DMS 273 (cell line): ENCODE data around the gene FAM120AOS.
A peak's percentile ranks its signal among the peaks of the same experiment; 100 is the strongest.
"Not testable (repeated sequence)": the region's sequence is repeated elsewhere in the genome, so short reads cannot be mapped to it uniquely, and the experiment has no call there.

Experiments used
- DNase-seq: peaks from one replicate; lab custom pipeline; 2025; ENCODE audit not compliant: unreplicated experiment; lab: John Stamatoyannopoulos, UW

Gene FAM120AOS

GRCh38 chr9:93440896-93441580, 12.3 kb downstream of the FAM120AOS start:
- DNase-seq = no peak

DNA sequence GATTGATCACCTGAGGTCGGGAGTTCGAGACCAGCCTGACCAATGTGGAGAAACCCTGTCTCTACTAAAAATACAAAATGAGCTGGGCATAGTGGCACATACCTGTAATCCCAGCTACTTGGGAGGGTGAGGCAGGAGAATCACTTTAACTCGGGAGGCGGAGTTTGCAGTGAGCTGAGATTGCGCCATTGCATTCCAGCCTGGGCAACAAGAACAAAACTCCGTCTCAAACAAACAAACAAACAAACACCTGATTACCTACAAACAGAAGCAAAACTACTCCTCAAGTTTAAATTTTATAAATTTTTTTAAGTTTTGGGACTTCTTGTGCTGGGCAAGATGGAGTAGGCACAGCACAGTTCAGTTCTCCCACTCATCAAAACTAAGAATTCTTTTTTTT, 14.1 kb downstream of the FAM120AOS start:
- not testable (repeated sequence) for DNase-seq

DNA sequence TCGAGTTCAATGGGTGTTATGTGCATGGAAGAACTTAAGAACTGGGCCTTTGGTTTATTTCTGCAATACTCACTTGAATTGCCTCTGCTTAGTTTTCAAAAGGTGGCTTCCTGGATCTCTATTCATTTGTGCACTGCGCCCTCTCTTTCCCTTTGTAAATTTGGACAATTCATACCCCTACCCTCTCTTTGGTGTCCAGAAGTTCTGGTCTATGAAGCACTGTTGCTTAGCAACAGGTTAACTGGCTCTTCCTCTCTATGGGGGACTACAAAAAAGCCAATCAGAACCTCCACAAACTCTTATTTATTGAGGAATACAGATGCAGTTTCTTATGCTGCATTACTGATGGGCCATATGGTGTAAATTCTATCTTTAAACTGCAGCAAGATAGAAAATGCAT, 15.4 kb downstream of the FAM120AOS start:
- peak; percentile 37 for DNase-seq

GRCh38 chr9:93436655-93437407, 16.6 kb downstream of the FAM120AOS start:
- DNase-seq = no peak

DNA sequence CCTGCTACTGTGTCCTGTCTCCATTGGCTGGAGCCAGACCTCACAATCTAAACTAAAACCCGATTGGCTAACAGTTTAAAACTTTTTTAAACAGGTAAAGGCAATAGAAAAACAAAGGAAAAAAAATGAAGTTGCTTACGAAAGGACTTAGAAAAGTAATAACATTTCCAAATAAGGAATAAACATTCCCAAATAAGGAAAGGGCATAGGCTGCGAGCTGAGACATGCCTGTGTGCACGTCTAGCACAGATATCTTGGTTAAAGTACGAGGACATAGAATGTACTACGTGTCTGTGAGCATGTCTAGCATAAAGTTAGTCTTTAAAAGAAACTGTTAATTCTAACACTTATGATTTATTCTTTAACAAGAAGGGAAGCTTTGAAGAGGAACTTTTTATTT, 17.2 kb downstream of the FAM120AOS start:
- DNase-seq = no peak

GRCh38 chr9:93435386-93435785, 18.0 kb downstream of the FAM120AOS start:
- no peak for DNase-seq

GRCh38 chr9:93434056-93434455, 19.3 kb downstream of the FAM120AOS start:
- DNase-seq = no peak

DNA sequence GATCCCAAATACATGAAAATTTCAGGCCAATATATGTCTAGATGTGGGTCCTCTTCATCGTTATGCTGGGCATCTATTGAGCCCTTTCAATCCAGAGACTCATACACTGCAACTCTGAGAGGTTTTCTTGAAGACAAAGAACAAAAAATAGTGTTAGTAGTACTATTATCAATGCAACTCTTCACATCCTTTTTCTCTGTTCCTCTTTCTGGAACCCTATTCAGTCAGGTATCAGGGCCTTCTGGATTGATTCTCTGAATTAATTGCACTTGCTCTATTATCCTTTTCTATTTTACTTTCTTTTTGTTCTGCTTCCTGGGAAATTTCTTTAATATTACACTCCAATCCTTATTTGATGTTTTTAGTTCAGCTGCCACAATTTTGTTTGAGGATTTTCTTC, 20.4 kb downstream of the FAM120AOS start:
- DNase-seq = no peak

DNA sequence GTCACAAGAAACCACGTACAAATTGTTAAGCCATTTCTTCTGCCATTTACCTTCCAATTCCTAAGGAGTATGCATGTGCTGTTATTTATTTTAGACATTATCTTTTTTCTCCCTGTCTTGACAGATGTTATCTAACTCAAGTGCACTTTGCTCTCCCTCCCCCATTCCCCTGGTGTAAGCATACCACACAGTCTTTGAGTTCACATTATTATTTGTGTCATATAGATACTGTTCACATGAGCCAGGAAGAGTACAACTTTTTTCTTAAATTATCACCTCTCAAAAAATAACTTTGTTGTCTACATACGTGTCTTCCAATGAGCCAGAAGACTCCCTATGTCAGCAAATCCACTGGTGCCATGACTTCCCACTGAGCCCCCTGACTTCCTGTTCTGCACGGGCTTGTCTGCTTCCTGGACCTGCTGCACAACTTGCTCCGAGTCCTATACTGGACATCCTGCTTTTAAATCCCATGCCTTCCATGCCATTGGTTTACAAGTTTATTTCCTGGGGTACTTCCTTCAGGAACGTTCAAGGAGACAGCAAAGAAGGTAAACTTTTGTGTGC, 21.8 kb downstream of the FAM120AOS start:
- no peak for DNase-seq

- DNase-seq = no peak
These were observed 25.6 kb downstream of the FAM120AOS start for GRCh38 chr9:93427655-93428379.

DNA sequence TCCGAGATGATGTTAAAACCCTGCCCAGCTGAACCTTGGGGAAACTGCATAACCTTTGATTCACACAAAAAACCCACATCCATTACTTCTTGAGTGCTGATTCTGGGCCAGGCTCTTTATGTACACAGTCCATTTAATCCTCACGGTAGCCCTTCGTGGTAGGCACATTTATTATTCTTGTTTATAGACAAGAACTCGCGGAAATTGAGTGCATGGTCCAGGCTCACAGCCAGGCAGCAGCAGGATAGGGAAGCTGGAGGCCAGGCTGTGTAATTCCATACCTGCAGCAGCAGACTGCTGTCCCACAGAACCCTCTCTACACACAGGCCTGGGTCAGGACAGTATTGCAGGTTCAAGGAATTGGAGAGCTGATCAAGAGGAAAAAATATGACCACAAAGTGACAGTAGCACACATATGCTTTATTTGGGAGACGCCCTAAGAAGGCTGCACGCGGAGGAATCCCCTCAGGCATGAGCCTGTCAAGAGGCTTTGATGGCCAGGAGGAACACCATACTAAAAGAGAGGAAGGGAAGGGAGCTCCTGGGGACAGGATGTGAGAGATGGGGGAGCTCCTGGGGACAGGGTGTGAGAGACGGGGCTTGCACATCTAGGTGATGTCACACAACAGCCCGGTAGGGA, 30.3 kb downstream of the FAM120AOS start:
- no peak for DNase-seq

- DNase-seq = no peak
These were observed 34.4 kb downstream of the FAM120AOS start for GRCh38 chr9:93419023-93419422.

DNA sequence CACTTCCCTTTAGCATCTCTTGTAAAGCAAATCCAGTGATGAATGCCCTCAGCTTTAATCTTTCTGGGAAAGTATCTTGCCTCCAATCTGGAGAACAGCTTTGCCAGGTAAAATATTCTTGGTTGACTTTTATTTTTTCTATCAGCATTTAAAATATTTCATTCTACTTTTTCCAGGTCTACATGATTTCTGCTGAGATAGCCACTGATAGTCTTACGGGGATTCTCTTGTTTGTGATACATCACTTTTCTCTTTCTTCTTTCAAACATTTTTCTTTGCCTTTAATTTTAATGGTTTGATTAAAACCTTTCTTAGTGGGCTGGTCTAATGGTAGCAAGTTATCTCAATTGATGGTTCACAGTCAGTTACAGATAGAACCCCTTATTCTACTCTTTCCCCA, 35.8 kb downstream of the FAM120AOS start:
- no peak for DNase-seq

DNA sequence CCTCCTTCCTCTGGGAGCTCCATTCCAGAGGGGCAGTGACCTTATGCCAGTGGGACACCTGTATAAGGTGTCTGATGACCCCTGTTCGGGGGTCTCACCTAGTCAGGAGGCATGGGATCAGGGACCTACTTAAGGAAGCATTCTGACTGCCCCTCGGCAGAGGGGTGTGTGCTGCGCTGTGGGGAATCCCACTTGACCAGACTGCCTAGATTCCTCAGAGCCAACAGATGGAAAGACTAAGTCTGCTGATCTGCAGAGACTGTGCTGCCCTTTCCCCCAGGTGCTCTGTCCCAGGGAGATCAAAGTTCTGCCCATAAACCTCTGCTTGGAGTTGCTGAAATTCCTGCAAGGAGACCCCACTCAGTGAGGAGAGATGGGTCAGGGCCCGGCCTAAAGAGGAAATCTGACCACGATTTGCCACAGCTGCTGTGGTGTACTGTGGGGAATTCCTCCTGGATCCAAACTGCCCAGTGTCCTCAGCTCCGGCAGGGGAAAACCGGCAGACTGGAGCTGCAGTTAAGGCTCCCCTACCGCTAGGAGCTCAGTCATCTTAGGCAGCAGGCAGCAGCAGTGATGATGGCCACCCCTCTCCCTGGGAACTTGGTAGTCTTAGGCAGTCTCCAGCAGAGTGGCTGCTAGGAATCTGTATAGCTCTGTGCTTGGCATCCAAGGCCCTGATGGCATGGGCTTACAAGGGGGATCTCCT, 36.7 kb downstream of the FAM120AOS start:
- no peak for DNase-seq

- DNase-seq = no peak
These were observed 38.1 kb downstream of the FAM120AOS start for GRCh38 chr9:93415176-93415690.

GRCh38 chr9:93413530-93413929, 39.9 kb downstream of the FAM120AOS start:
- no peak for DNase-seq

- no peak for DNase-seq
These were observed 47.0 kb downstream of the FAM120AOS start for GRCh38 chr9:93406371-93406770.

GRCh38 chr9:93398471-93398870, 54.9 kb downstream of the FAM120AOS start:
- DNase-seq = no peak

DNA sequence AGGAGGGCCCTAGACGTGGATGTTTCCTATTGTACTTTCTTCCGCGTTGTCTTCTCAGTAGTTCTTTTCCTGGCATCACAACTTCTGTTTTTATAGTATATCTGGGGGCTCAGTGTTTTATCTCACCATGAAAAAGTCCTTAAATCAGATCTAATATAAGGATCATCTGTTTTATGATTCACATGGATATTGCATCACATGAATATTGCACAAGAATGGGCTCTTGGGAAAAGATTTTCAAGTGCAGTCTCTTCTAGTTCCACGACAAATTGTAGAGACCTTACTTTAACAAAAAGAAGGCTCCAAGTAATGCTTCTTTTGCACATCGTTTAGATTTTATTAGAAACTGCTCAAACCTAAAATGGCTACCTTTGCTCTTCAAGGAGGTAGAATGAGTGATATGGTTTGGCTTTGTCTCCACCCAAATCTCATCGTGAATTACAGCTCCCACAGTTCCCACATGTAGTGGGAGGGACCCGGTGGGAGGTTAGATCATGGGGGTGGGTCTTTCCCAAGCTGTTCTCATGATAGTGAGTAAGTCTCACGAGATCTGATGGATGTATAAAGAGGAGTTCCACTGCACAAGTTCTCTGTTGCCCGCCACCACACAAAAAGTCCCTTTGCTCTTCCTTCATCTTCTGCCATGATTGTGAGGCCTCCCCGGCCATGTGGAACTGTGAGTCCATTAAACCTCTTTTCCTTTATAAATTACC, 55.6 kb downstream of the FAM120AOS start:
- DNase-seq = no peak
